ENCODE results near the gene HMGN1. TPM values are rescaled to one million over a fixed set of nuclear protein-coding genes. Genes with fewer than 3 reads are reported as not detected.

Gene HMGN1
- total RNA-seq, 4 donors from 2014 or later, result 170 to 255 (median 207) TPM

- H3K4me3 ChIP-seq (replicated peaks in 1 of 3), result peak within 1 kb of the TSS; percentile 85 to 98 (median 94)
- DNase-seq, result peak; percentile 73 to 76
- H3K27me3 ChIP-seq, result no peaks in the 10 kb centered on the region
- H3K27ac ChIP-seq, result peak within 1 kb of the TSS; percentile 93 to 98 (median 97)
- H3K4me1 ChIP-seq, result peaks cover 6 to 11% of the 10 kb centered on the region in 2 donors
- WGBS, 2 donors, result no CpG with 5 or more reads among the region's 78 CpGs
- intact Hi-C loops (cut with DNase I), result loop anchor here (2.0 to 5.0 kb wide), 2 partner anchors 35 to 74 kb away; partner anchors contain the start of gene HMGN1
- no peaks in the 10 kb centered on the region for H3K9me3 ChIP-seq
- TF ChIP-seq CTCF (IDR thresholded peaks at IDR 0.05), result peak in 3 of 6 experiments; percentile 18 to 34 (median 23)
- peak; percentile 13 to 80 for TF ChIP-seq POLR2A (IDR thresholded peaks at IDR 0.05)
- H3K36me3 ChIP-seq, result no peaks in the 10 kb centered on the region
Measured at GRCh38 chr21:39313571-39314142, 35.2 kb downstream of the HMGN1 start, which contains the start of gene BRWD1. Gene BRWD1, minus strand, starts transcription at chr21:39313632. Its CDS starts 141 bp downstream, at chr21:39313491.

DNA sequence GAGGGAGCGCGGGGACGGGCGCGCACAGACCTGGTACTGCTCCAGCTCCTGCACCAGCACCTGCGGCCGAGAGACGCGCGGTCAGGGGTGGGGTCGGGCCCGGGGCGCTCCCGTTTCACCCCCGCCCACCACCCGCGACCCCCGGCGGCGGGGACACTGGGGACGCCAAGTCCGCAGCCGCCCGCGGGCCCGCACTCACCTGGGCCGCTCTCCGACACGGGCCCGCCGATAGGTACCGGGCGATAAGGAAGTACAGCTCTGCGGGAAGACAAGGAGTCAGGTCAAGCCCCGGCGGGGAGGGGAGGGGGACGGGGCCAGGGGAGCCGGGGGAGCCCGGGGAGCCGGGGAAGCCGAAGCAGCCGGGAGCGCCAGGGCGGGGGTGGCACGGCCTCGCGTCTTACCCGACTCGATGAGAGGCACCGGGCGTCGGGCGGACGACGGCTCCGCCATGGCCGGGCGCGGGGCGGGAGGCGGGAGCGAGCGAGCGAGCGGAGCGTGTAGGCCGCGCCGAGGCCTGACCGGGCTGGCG is 35.8 kb downstream of the HMGN1 start:
- TF ChIP-seq CTCF (IDR thresholded peaks at IDR 0.05) (no peak), POLR2A (IDR thresholded peaks at IDR 0.05) (peak in 1 of 2 donors; percentile 39)
- peak overlapping the region; percentile 93 to 98 (median 97) for H3K27ac ChIP-seq
- no peaks in the 10 kb centered on the region for H3K27me3 ChIP-seq
- peak; percentile 33 to 68 for DNase-seq
- H3K9me3 ChIP-seq, result no peaks in the 10 kb centered on the region
- intact Hi-C loops (cut with DNase I), result loop anchor here (2.0 to 5.0 kb wide), 2 partner anchors 36 to 74 kb away; partner anchors contain the start of gene HMGN1
- peak overlapping the region; percentile 85 to 98 (median 94) for H3K4me3 ChIP-seq (replicated peaks in 1 of 3)
- H3K36me3 ChIP-seq, result no peaks in the 10 kb centered on the region
- H3K4me1 ChIP-seq, result peaks cover 6 to 11% of the 10 kb centered on the region in 2 donors
- whole genome bisulfite sequencing, 2 donors, result 5% methylated on average over 8 of the region's 71 CpGs; no CpG with 5 or more reads in 1 of the 2 donors

DNA sequence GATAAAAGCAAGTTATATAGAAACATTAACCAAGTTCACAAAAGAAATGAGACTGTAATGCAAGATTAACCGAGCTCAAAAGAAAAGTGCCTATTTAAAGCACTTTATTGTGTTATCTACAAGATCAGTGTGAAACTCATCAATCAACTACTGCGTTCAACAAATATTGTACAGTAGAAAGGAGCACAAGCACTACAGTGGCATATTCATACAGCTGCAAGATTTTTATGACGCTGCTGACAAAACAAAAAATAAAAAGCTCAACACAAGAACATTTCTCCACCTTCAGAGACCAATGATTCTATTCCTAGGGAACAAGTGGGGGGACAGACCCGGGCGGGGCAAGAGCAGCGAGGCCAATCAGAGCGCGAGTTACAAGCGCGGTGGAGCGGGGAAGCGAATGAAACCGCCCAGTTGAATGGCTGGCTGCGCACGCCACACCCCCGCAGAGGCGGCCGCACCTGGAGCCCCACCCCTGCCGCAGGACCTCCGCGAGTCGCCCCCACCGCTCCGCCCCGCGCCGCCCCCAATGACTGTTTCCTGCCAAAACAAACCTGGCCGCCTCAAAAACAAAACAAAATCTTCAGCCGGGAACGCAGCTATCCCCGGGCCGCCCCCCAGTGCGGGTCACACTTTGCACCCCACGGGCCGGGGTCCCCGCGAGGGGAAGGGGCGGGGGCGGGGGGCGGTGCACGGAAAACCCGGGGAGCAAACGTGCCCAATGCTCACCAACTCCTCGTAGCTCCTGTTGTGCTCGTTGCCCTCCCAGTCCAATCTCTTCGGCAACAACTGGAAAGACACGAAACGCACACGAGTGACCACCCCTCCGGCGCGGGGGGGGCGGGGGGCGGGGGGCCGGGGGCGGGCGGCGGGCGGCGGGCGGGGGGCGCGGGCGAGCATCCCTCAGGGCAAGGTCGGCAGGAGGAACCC is 36.5 kb downstream of the HMGN1 start:
- peaks cover 6 to 11% of the 10 kb centered on the region in 2 donors for H3K4me1 ChIP-seq
- intact Hi-C loops (cut with DNase I), result loop anchor here (2.0 to 5.0 kb wide), 2 partner anchors 36 to 75 kb away; partner anchors contain the start of gene HMGN1
- 4% methylated on average over 20 to 21 of the region's 65 CpGs for WGBS, 2 donors

GRCh38 chr21:39311164-39311563 is 37.7 kb downstream of the HMGN1 start:
- Histone ChIP-seq H3K36me3 (no peaks in the 10 kb centered on the region), H3K27me3 (no peaks in the 10 kb centered on the region), H3K4me3 (replicated peaks in 1 of 3) (no peak overlapping the region), H3K9me3 (no peaks in the 10 kb centered on the region), H3K4me1 (peaks cover 6 to 11% of the 10 kb centered on the region in 2 donors), H3K27ac (no peak overlapping the region)
- no peak for DNase-seq
- intact Hi-C loops (cut with DNase I), result loop anchor here (5.0 kb wide), 1 partner anchor 76 kb away; no protein-coding TSS in a partner anchor
- TF ChIP-seq CTCF (IDR thresholded peaks at IDR 0.05) (no peak), POLR2A (IDR thresholded peaks at IDR 0.05) (no peak)
- WGBS, 2 donors, result 95% methylated on average over 7 of the region's 7 CpGs

More for the DNA sequence above, 36.5 kb downstream of the HMGN1 start:
- no peaks in the 10 kb centered on the region for H3K36me3 ChIP-seq
- H3K27me3 ChIP-seq, result no peaks in the 10 kb centered on the region
- DNase-seq, result peak; percentile 93
- TF ChIP-seq POLR2A (IDR thresholded peaks at IDR 0.05) (peak in 1 of 2 donors; percentile 46), CTCF (IDR thresholded peaks at IDR 0.05) (no peak)
- H3K9me3 ChIP-seq, result no peaks in the 10 kb centered on the region
- peak overlapping the region in 2 of 3 donors; percentile 94 to 98 for H3K4me3 ChIP-seq (replicated peaks in 1 of 3)
- H3K27ac ChIP-seq, result peak overlapping the region; percentile 93 to 98 (median 97)
